WERI-Rb-1 (cell line): ENCODE data around the gene EXOSC7.

Experiments
- DNase-seq: peaks from one replicate; pipeline ENCODE4 v3.0.0-alpha.2; 2020
- H3K27ac ChIP-seq: fragments of 250-450 bp; sonication (Bioruptor Pico); 2 replicates; pipeline ENCODE4 v1.5.1; 2020; ENCODE audit warnings: mild to moderate bottlenecking, moderate library complexity
- H3K27me3 ChIP-seq: fragments of 250-450 bp; sonication (Bioruptor Pico); 2 replicates; pipeline ENCODE4 v1.5.1; 2021; ENCODE audit warnings: mild to moderate bottlenecking, low read depth, moderate library complexity; ENCODE audit not compliant: insufficient read depth, severe bottlenecking
- H3K36me3 ChIP-seq: fragments of 250-450 bp; sonication (Bioruptor Pico); 2 replicates; pipeline ENCODE4 v1.5.1; 2020; ENCODE audit warnings: mild to moderate bottlenecking, moderate library complexity
- H3K4me3 ChIP-seq: 2 replicates; pipeline ENCODE4 v1.5.1; 2011; ENCODE audit warnings: low read depth, mild to moderate bottlenecking, control low read depth, low read length
- H3K9me3 ChIP-seq: fragments of 250-450 bp; sonication (Bioruptor Pico); 2 replicates; pipeline ENCODE4 v1.5.1; 2021; ENCODE audit warnings: mild to moderate bottlenecking, moderate library complexity; ENCODE audit not compliant: severe bottlenecking
- CTCF ChIP-seq: IDR thresholded peaks from 2 replicates; pipeline ENCODE4 v1.5.1; 2011; ENCODE audit warnings: low read depth, mild to moderate bottlenecking, control low read depth, inconsistent platforms, low read length

Gene EXOSC7

GRCh38 chr3:45034612-45035252 is 58.7 kb downstream of the EXOSC7 start:
- Histone ChIP-seq H3K9me3 (no peaks in the 10 kb centered on the region), H3K27ac (no peak overlapping the region)
- TF ChIP-seq CTCF: no peak

GRCh38 chr3:45035441-45036301 is 59.6 kb downstream of the EXOSC7 start:
- no peaks in the 10 kb centered on the region for H3K9me3 ChIP-seq

More at GRCh38 chr3:45034612-45035252, 58.7 kb downstream of the EXOSC7 start:
- no peaks in the 10 kb centered on the region for H3K27me3 ChIP-seq
- no peaks in the 10 kb centered on the region for H3K36me3 ChIP-seq
- H3K4me3 ChIP-seq: no peak overlapping the region
- peak; percentile 32 for DNase-seq

DNA sequence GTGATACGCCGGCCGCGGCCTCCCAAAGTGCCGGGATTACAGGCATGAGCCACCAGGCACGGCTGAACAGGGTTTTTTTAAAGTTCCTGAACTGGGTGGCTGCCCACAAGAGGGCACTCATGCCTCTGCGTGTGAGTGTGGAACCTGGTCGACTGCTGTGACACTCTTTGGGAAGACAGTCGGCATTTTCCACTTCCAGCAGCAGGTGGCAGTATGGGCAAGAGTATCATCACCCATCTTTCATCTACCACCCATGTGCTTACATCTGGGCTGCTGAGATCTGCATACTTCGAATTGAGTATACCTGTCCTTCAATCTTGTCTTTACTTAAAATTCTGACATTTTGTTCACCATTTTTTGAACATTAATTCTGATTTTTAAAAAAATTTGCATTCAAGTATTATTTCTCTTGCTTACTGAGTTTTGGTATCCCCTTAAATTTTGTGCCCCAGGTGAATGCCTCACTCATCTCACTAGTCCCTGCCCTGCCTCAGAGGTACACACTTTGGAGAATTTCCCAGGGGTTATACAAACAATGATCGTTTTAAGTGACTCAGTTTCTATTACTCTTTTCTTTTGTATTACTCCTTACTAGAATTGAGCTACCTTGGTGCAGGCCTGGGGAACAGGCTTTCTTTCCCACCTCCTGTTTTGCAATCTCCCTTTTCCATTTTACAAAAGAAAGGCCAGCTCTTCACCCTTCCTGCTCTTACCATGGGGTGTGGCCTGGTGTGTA is 61.8 kb downstream of the EXOSC7 start:
- Histone ChIP-seq H3K36me3 (no peaks in the 10 kb centered on the region), H3K27ac (no peak overlapping the region), H3K27me3 (no peaks in the 10 kb centered on the region), H3K4me3 (peak overlapping the region; percentile 11; the same call in 1 of the 2 replicates), H3K9me3 (no peaks in the 10 kb centered on the region)
- peak; percentile 93 for TF ChIP-seq CTCF
- DNase-seq: peak; percentile 93

More at GRCh38 chr3:45035441-45036301, 59.6 kb downstream of the EXOSC7 start:
- H3K27ac ChIP-seq: no peak overlapping the region
- H3K36me3 ChIP-seq: no peaks in the 10 kb centered on the region
- DNase-seq: no peak
- H3K27me3 ChIP-seq: no peaks in the 10 kb centered on the region
- H3K4me3 ChIP-seq: no peak overlapping the region
- no peak for TF ChIP-seq CTCF

GRCh38 chr3:45041666-45042065 is 65.6 kb downstream of the EXOSC7 start:
- DNase-seq: no peak
- Histone ChIP-seq H3K36me3 (no peaks in the 10 kb centered on the region), H3K9me3 (no peaks in the 10 kb centered on the region), H3K27me3 (no peaks in the 10 kb centered on the region), H3K27ac (no peak overlapping the region), H3K4me3 (no peak overlapping the region)
- no peak for TF ChIP-seq CTCF

DNA sequence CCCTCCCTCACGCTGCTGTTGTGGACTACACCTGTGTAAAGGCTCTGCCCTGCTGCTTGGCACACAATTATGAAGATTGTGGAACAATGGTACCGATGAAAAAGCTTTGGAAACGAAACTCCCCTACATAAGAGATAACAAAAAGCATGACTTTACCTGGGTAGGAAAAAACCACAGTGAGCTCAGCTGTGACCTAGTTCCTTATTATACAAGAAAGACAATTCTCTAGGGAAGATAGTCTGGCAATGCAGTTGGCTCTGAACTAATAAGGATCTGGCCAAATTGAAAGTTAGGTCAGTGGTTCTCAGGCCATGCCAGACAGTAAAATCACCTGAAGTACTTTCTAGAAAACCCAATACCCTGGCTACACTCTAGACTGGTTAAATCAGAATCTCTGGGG is 66.1 kb downstream of the EXOSC7 start:
- Histone ChIP-seq H3K9me3 (no peaks in the 10 kb centered on the region), H3K36me3 (no peaks in the 10 kb centered on the region), H3K27ac (no peak overlapping the region), H3K4me3 (no peak overlapping the region), H3K27me3 (no peaks in the 10 kb centered on the region)
- no peak for TF ChIP-seq CTCF
- no peak for DNase-seq
